Memory B cell (primary cell): ENCODE data around the gene APMAP.

Source experiments
- ATAC-seq: fragments of 150-1000 bp; cut with Tn5 transposase; 2 replicates; pipeline ENCODE4 v1.10.0; 2021; ENCODE audit warnings: low read depth, mild to moderate bottlenecking, moderate library complexity
- DNase-seq, 2 donors: peaks; one replicate each; pipeline ENCODE4 v3.0.0; 2022; ENCODE audit warnings: low spot score in 2 of 2
- H3K27ac Mint-ChIP-seq: one replicate; pipeline ENCODE4 v1.8.0; 2022; ENCODE audit warnings: mild to moderate bottlenecking, moderate library complexity, mixed read lengths
- H3K27me3 Mint-ChIP-seq: one replicate; pipeline ENCODE4 v1.8.0; 2022; ENCODE audit warnings: mixed read lengths
- H3K36me3 Mint-ChIP-seq: one replicate; pipeline ENCODE4 v1.8.0; 2022; ENCODE audit warnings: mild to moderate bottlenecking, mixed read lengths
- H3K4me1 Mint-ChIP-seq: one replicate; pipeline ENCODE4 v1.8.0; 2022; ENCODE audit warnings: mixed read lengths
- H3K4me3 Mint-ChIP-seq: one replicate; pipeline ENCODE4 v1.8.0; 2022; ENCODE audit warnings: mild to moderate bottlenecking, moderate library complexity, mixed read lengths
- H3K9me3 Mint-ChIP-seq: one replicate; pipeline ENCODE4 v1.8.0; 2022; ENCODE audit warnings: mixed read lengths

Gene APMAP

DNA sequence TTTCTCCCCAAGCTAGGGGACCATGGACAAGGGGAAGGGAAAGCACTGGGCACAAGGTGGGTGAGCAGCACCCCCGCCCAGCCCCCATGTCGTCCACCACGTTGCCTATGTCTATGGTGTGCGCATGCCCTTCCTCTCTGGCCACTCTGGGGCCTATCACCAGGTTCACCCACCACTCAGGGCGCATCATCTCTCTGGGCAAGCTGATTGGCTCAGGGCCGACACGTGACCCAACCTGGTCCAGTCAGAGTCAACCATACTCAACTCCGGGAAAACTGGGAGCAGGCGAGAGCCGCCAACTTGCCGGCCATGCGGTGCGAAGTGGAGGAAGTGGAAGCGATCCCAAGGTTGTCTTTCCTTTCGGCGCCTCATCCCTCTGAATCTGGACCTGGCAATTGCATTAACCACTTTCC is 39.5 kb upstream of the APMAP start:
- H3K36me3 Mint-ChIP-seq = peaks cover 19% of the 10 kb centered on the region
- H3K9me3 Mint-ChIP-seq = no peaks in the 10 kb centered on the region
- peaks cover 31% of the 10 kb centered on the region for H3K4me1 Mint-ChIP-seq
- H3K27ac Mint-ChIP-seq = no peak overlapping the region
- DNase-seq (no peak), ATAC-seq (no peak)
- no peak overlapping the region for H3K4me3 Mint-ChIP-seq
- no peaks in the 10 kb centered on the region for H3K27me3 Mint-ChIP-seq

DNA sequence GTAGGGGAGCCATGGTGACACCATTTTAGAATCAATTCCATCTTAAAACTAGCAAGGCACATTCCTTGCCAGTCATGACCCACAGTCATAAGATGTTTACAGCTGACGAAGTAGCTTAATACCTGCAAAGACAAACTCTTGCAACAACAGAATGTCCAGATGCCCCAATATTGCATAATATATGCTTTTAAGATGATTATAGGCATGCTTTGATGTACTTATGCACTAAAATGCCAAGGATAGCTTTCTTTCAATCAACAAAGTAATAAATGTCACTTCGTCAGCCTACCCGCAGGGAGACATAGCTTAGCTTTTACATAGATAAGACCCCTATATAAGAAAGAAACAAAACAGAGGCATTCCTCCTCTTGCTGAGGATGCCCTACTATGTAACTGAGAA is 38.7 kb upstream of the APMAP start:
- Mint-ChIP-seq H3K4me1 (peaks cover 24% of the 10 kb centered on the region), H3K27me3 (no peaks in the 10 kb centered on the region), H3K27ac (no peak overlapping the region), H3K9me3 (no peaks in the 10 kb centered on the region), H3K4me3 (no peak overlapping the region), H3K36me3 (peaks cover 19% of the 10 kb centered on the region)
- DNase-seq (no peak), ATAC-seq (no peak)

DNA sequence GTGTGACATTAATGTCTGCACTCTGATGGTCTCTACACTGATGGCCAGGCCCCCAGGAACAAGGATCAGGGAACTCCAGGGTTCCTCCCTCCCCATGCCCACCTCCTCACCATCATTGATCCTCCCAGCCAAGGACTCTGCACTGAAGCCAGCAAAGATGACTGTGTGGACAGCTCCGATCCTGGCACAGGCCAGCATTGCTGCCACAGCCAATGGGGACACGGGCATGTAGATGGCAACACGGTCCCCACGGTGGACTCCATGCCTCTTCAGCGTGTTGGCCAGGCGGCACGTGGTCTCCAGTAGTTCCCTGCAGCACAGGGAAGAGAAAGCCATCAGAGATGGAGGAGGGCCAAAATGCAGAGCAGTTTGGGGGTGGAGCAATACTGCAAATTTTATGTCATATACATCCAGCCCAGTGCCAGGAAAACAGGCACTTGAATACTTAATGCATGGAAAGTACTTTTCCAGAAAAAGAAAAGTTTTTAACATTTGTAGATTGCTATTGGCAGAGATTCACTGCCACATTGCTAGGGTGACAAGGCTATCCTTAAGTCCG is 38.2 kb upstream of the APMAP start:
- DNase-seq (no peak), ATAC-seq (no peak)
- H3K4me3 Mint-ChIP-seq = no peak overlapping the region
- no peaks in the 10 kb centered on the region for H3K9me3 Mint-ChIP-seq
- H3K4me1 Mint-ChIP-seq = peaks cover 20% of the 10 kb centered on the region
- H3K27me3 Mint-ChIP-seq = no peaks in the 10 kb centered on the region
- no peak overlapping the region for H3K27ac Mint-ChIP-seq
- peaks cover 19% of the 10 kb centered on the region for H3K36me3 Mint-ChIP-seq

DNA sequence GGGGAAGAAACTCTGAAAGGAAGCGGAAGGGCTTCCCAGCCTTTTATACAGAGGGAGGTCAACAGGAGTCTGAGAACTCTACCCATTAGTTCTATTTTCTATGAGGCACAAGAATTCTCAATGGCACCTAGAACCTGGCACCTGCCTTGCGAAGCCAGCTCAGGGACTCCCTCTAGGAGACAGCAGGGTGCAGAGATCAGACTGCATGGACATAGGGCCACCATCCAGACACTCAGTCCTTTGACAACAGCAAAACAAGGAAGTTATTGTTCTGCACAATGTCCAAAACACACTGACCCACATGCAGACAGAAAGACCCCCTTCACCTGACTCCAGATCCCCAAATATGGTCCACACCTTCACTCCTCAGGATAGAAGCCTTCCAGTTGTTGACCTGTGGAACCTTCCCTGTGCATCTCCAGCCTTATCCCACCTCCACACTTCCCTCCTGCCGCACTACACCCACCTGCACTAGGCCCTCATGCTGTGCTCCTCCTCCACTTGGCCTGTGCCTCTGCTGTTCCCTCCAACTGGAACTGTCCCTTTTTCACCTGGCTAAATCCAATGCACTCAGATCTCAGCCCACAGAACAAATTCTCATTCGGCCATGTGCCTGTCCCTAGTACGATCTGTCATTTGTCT is 37.6 kb upstream of the APMAP start:
- no peak for ATAC-seq
- DNase-seq = no peak
- Mint-ChIP-seq H3K9me3 (no peaks in the 10 kb centered on the region), H3K27me3 (no peaks in the 10 kb centered on the region), H3K36me3 (peaks cover 19% of the 10 kb centered on the region), H3K4me3 (no peak overlapping the region), H3K4me1 (peaks cover 19% of the 10 kb centered on the region), H3K27ac (no peak overlapping the region)

DNA sequence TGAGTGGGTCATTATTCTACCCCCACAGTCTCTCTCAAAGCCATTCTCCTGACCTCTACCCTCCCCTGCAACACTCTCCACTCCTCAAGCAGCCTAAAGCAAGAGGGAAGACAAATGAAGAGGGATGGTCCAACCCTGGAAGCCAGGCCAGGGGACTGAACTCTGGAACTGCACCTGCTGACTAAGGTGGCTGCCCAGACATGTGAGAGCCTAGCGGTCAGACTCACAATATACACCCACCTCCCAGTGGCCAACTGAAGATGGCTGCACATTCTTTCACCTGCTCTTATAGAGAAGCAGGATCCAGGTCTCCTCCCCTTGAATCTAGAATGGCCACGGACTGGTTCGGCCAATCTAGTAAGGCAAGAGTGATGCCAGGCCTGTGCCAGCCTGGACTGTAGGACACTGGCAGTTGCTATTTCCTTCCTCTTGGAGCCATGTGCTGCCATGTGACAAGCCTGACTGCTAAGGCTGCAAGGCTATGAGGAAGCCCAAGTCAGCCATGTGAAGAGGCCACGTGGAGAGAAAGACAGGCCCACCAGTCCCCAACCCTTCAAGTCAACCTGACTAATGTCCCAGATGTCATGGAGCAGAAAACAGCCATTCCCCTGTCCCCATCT is 33.5 kb upstream of the APMAP start:
- Mint-ChIP-seq H3K9me3 (no peaks in the 10 kb centered on the region), H3K4me1 (peaks cover 21% of the 10 kb centered on the region), H3K4me3 (no peak overlapping the region), H3K27ac (no peak overlapping the region), H3K27me3 (no peaks in the 10 kb centered on the region), H3K36me3 (peaks cover 27% of the 10 kb centered on the region)
- no peak for DNase-seq
- ATAC-seq = no peak

DNA sequence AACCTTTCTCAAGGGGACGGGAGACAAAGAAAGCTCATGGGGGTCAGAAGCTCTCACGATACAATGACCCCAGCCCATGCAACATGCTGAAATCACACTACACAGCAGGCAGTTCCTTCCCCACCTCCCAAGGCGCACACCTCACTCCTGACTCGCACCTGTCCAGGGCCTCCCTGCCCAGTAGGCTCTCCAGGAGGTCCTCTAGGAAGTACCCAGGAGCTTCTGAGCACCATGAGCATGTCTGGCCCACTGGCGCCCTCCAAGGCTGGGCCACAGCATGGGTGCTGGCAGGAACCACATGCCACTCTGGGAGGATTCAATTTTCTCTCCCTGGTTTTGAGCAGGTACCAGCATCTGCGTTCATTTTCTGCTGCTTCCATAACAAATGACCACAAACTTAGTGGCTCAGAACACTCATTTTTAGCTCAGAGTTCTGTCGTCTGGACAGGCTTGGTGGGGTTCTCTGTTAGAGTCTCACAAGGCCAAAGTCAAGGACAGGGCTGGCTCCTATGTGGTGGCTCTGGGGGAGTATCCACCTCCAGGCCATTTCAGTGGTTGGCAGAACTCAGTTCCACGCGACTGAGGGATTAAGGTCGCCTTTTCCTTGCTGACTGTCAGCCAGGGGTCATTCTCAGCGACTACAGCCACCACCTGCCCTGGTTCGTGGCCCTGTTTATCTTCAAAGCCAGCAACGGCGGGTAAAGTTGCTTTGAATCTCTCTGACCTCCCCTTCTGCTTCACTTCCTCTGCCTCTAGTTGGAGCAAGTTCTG is 32.7 kb upstream of the APMAP start:
- Mint-ChIP-seq H3K36me3 (peaks cover 26% of the 10 kb centered on the region), H3K4me3 (no peak overlapping the region), H3K4me1 (peaks cover 18% of the 10 kb centered on the region), H3K27ac (no peak overlapping the region), H3K27me3 (no peaks in the 10 kb centered on the region), H3K9me3 (no peaks in the 10 kb centered on the region)
- no peak for DNase-seq
- no peak for ATAC-seq

DNA sequence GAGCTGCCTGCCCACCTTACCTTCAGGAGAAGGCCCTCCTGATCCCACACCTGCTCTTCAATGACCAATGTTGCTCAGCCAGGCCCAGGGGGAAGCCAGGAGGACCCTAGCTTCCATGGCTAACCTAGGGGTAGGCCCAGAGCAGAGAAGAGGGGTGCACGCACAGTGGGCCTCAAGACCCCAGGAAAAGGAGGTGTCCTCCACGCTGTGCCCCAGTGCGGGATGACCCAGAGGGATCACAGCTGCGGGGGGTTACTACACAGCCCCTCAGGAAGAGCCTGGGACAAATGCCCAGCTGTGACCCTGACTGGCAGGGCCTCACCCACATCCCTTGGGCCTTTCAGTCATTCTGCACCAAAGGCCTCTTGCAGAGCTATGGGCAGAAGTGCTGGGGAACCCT is 31.6 kb upstream of the APMAP start:
- no peak for ATAC-seq
- Mint-ChIP-seq H3K9me3 (no peaks in the 10 kb centered on the region), H3K4me1 (peaks cover 12% of the 10 kb centered on the region), H3K36me3 (peaks cover 21% of the 10 kb centered on the region), H3K27ac (peak overlapping the region; percentile 38), H3K4me3 (no peak overlapping the region), H3K27me3 (no peaks in the 10 kb centered on the region)
- no peak for DNase-seq

DNA sequence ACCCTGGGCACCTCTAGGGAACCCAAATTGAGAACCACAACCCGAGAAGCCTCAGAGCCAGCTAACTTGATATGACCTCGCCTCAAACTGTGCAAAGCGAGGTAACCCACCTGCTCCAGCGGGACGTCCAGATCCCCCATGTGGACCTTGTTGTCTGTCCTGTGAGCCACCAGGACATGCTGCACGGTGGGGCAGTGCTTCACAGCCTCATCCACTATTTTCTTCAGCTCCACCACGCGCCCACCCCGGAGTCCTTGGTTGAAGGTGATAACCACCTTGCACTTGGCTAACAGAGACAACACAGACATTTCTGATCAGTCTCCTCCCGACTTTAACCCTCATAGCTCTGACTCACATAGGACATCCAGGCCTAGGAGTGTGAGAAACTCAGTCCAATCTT is 30.8 kb upstream of the APMAP start:
- H3K36me3 Mint-ChIP-seq = peaks cover 24% of the 10 kb centered on the region

DNA sequence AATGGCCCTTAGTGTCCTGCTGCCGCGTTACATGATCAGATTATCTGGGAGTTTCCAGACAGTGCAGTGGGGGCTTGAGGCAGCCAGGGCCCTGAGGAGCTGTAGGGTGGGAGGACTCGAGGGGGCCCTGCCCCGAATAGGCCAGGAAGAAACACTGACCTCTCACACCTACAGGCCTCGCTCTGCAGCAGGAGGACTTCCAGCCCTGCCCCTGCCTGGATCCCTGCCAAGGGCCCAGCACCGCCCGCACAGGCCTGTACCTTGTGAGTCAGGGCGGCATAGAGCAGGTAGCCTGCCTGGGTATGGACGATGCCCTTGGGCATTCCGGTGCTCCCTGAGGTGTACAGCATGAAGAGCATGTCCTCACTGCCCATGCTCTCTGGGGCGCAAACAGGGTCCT is 30.1 kb upstream of the APMAP start:
- Mint-ChIP-seq H3K27ac (no peak overlapping the region), H3K9me3 (no peaks in the 10 kb centered on the region), H3K36me3 (peaks cover 21% of the 10 kb centered on the region)

More for the DNA sequence above, 30.8 kb upstream of the APMAP start:
- no peaks in the 10 kb centered on the region for H3K9me3 Mint-ChIP-seq
- H3K27ac Mint-ChIP-seq = no peak overlapping the region
- H3K27me3 Mint-ChIP-seq = no peaks in the 10 kb centered on the region
- DNase-seq (no peak), ATAC-seq (no peak)
- peaks cover 16% of the 10 kb centered on the region for H3K4me1 Mint-ChIP-seq
- H3K4me3 Mint-ChIP-seq = no peak overlapping the region

DNA sequence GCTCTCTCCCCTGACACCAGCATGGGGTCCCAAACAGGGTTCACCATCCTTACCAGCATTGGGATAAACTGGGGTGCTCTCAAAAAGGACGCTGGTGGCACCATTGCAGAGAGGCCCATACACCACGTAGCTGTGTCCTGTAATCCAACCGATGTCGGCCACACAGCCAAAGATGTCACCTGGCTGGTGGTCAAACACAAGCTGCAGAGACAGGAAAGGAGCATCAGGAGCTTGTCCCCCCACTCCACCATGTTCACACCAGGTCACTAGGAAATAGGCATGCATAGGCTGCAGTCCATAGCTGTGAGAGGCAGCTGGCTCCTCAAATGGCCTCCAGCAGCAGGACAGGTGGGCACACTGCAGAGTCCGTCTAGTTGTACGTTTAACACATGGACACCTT is 28.8 kb upstream of the APMAP start:
- H3K4me3 Mint-ChIP-seq = no peak overlapping the region
- DNase-seq (no peak), ATAC-seq (no peak)
- no peaks in the 10 kb centered on the region for H3K9me3 Mint-ChIP-seq
- H3K36me3 Mint-ChIP-seq = peaks cover 19% of the 10 kb centered on the region
- H3K4me1 Mint-ChIP-seq = peaks cover 16% of the 10 kb centered on the region
- no peak overlapping the region for H3K27ac Mint-ChIP-seq
- no peaks in the 10 kb centered on the region for H3K27me3 Mint-ChIP-seq

More for the DNA sequence above, 30.1 kb upstream of the APMAP start:
- H3K4me1 Mint-ChIP-seq = peaks cover 16% of the 10 kb centered on the region
- ATAC-seq (no peak), DNase-seq (no peak)
- H3K27me3 Mint-ChIP-seq = no peaks in the 10 kb centered on the region
- no peak overlapping the region for H3K4me3 Mint-ChIP-seq

DNA sequence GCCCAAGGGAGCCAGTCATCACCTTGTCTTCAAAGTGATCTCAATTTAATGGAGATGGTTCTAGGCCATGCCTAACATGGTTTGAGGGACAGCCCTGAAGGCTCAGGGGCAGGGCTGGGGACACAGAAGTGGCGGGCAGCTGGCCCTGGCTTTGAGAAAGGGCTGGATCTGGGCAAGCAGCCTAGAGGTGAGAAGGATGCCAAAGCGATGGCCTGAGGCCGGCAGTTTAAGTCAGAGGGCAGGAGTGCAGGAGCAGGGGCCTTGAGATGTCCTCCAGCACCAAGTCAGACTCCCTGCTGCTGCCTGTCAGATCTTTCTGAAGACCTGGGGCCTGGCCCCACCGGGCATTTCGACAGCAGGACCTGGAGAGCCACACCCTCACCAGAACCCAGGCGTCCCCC is 28.4 kb upstream of the APMAP start:
- ATAC-seq = no peak
- DNase-seq = no peak
- peaks cover 20% of the 10 kb centered on the region for H3K36me3 Mint-ChIP-seq
- H3K27ac Mint-ChIP-seq = no peak overlapping the region
- no peaks in the 10 kb centered on the region for H3K9me3 Mint-ChIP-seq
- peaks cover 20% of the 10 kb centered on the region for H3K4me1 Mint-ChIP-seq
- no peak overlapping the region for H3K4me3 Mint-ChIP-seq
- H3K27me3 Mint-ChIP-seq = no peaks in the 10 kb centered on the region

DNA sequence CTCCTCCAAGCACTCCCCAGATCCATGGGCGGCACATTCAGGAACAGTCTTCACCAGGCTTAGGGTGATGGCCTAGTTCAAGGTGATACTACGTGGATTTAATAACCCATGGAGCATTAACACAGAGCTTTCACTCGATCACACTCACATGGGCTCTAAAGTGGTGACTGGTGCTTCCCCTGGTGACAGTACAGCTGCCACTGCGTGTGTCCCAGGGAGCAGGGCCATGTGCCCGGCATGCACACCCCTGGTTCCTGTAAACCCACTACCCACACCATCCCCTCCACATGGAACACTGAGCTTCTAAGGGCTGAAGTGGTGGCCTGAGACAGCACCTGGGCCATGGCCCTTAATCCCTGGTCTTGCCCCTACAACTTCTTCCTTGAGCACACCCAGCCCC is 27.8 kb upstream of the APMAP start:
- H3K4me1 Mint-ChIP-seq = peaks cover 19% of the 10 kb centered on the region
- DNase-seq = no peak
- no peak for ATAC-seq
- no peaks in the 10 kb centered on the region for H3K27me3 Mint-ChIP-seq
- no peaks in the 10 kb centered on the region for H3K9me3 Mint-ChIP-seq
- H3K36me3 Mint-ChIP-seq = peaks cover 21% of the 10 kb centered on the region
- H3K27ac Mint-ChIP-seq = no peak overlapping the region
- no peak overlapping the region for H3K4me3 Mint-ChIP-seq

DNA sequence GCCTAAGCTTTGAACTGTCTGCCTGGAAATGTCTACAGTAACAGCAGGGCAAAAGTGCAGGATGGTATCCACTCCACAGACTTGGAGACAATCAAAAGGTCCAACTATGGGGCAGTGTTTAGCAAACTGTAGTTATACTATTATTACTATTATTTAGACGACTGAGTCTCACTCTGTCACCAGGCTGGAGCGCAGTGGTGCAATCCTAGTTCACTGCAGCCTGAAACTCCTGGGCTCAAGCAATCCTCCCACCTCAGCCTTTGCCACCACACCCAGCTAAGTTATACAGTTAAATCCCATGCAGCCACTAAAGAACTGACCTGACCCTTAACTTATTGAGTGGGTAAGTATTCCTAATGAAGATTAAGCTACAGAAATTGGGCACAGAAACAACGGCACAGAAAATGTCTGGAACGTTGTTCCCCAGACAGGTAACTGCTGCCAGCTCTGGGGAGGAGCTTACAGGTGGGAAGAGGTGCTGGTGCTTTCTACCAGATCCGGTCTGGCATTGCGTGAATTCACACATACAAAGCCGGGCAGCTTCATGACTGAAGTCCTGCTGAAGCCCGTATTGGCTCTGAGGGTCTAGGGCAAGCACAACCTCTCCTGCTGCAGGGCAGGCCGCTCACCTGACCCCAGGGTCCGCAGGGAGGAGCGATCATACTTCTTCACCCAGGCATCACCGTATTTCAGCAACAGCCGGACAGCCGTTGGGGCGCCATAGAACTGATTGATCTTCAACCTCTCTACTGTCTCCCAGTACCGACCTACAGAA is 27.0 kb upstream of the APMAP start:
- Mint-ChIP-seq H3K36me3 (peaks cover 21% of the 10 kb centered on the region), H3K27ac (no peak overlapping the region), H3K27me3 (no peaks in the 10 kb centered on the region), H3K4me3 (no peak overlapping the region), H3K9me3 (no peaks in the 10 kb centered on the region), H3K4me1 (peaks cover 18% of the 10 kb centered on the region)
- DNase-seq (no peak), ATAC-seq (no peak)

DNA sequence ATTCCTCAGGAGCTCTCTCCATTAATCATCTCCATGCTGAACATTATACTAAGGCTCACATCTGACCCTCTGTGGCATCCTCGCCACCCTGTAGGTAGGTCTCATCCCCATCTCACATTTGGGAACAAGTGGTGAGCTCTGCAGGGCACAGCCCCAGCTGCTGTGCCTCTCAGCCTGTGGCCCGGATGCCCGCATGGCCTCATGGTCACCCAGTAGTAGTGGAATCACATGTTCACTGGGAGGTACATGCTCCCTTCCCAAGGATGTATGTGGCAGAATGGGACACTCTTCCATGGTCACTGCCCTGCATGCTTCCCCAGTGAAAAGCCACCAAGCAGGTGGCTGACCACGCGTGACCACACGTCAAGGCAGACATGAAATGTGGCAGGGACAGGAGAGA is 26.3 kb upstream of the APMAP start:
- no peaks in the 10 kb centered on the region for H3K9me3 Mint-ChIP-seq
- DNase-seq (no peak), ATAC-seq (no peak)
- H3K27ac Mint-ChIP-seq = no peak overlapping the region
- no peak overlapping the region for H3K4me3 Mint-ChIP-seq
- H3K36me3 Mint-ChIP-seq = peaks cover 23% of the 10 kb centered on the region
- no peaks in the 10 kb centered on the region for H3K27me3 Mint-ChIP-seq
- H3K4me1 Mint-ChIP-seq = peaks cover 16% of the 10 kb centered on the region
